GM23248 (cell line): ENCODE results near the gene TFRC. TPM values are rescaled to one million over a fixed set of nuclear protein-coding genes. Genes with fewer than 3 reads are reported as not detected.
"Not testable (repeated sequence)": the region's sequence is repeated elsewhere in the genome, so short reads cannot be mapped to it uniquely, and the experiment has no call there.

Experiments used
- DNase-seq: peaks from one replicate; pipeline ENCODE4 v3.0.0-alpha.2; 2015
- H2AFZ ChIP-seq: fragments of 200-600 bp; sonication (generic); 2 replicates; pipeline ENCODE4 v1.6.1; 2016; ENCODE audit warnings: antibody characterized with exemption
- H3F3A ChIP-seq: fragments of 200-600 bp; sonication (generic); 2 replicates; pipeline ENCODE4 v1.6.1; 2016; ENCODE audit warnings: mild to moderate bottlenecking, antibody characterized with exemption, mixed run types; ENCODE audit not compliant: insufficient read depth
- H3K27ac ChIP-seq: fragments of 200-600 bp; sonication (generic); 2 replicates; pipeline ENCODE4 v1.5.1; 2016; ENCODE audit warnings: mild to moderate bottlenecking
- H3K27me3 ChIP-seq: fragments of 200-600 bp; sonication (generic); replicated peaks from 2 replicates; pipeline ENCODE4 v1.6.1; 2016; ENCODE audit warnings: mild to moderate bottlenecking; ENCODE audit not compliant: insufficient read depth
- H3K36me3 ChIP-seq: fragments of 200-600 bp; sonication (generic); 2 replicates; pipeline ENCODE4 v1.6.1; 2016; ENCODE audit warnings: low read depth, mild to moderate bottlenecking
- H3K4me1 ChIP-seq: fragments of 200-600 bp; sonication (generic); 2 replicates; pipeline ENCODE4 v1.6.1; 2016; ENCODE audit warnings: mild to moderate bottlenecking; ENCODE audit not compliant: insufficient read depth
- H3K4me2 ChIP-seq: fragments of 200-600 bp; sonication (generic); one replicate; pipeline ENCODE4 v1.6.1; 2016; ENCODE audit warnings: mild to moderate bottlenecking; ENCODE audit not compliant: unreplicated experiment
- H3K4me3 ChIP-seq: fragments of 200-600 bp; sonication (generic); 2 replicates; pipeline ENCODE4 v1.5.1; 2016; ENCODE audit warnings: mild to moderate bottlenecking
- H3K79me2 ChIP-seq: fragments of 200-600 bp; sonication (generic); 2 replicates; pipeline ENCODE4 v1.6.1; 2016; ENCODE audit warnings: mild to moderate bottlenecking; ENCODE audit not compliant: insufficient read depth
- H3K9ac ChIP-seq: fragments of 200-600 bp; sonication (generic); 2 replicates; pipeline ENCODE4 v1.6.1; 2016; ENCODE audit warnings: mild to moderate bottlenecking
- H3K9me2 ChIP-seq: fragments of 200-600 bp; sonication (generic); 2 replicates; pipeline ENCODE4 v1.6.1; 2016; ENCODE audit warnings: mixed run types, mild to moderate bottlenecking, moderate library complexity; ENCODE audit not compliant: insufficient read depth
- H3K9me3 ChIP-seq: fragments of 200-600 bp; sonication (generic); one replicate; pipeline ENCODE4 v1.6.1; 2017; ENCODE audit warnings: low read depth
- H4K20me1 ChIP-seq: fragments of 200-600 bp; sonication (generic); 2 replicates; pipeline ENCODE4 v1.6.0; 2016; ENCODE audit not compliant: insufficient read depth
- EZH2 ChIP-seq: fragments of 200-600 bp; sonication (generic); IDR thresholded peaks from 2 replicates; pipeline ENCODE4 v1.6.1; 2018; ENCODE audit warnings: antibody characterized with exemption, mild to moderate bottlenecking; ENCODE audit not compliant: insufficient read depth, poor library complexity, severe bottlenecking
- EZH2phosphoT487 ChIP-seq: fragments of 200-600 bp; sonication (generic); IDR thresholded peaks from 2 replicates; pipeline ENCODE4 v1.6.1; 2018; ENCODE audit warnings: antibody characterized with exemption, moderate library complexity, mild to moderate bottlenecking, low read depth; ENCODE audit not compliant: insufficient read depth
- WGBS, 2 experiments: methylation state at CpG; one replicate each; pipeline ENCODE4 v1.1.6; 2015 to 2017; ENCODE audit warnings: low lambda C conversion rate in 2 of 2, low coverage in 1 of 2; ENCODE audit errors: missing lambda C conversion rate in 2 of 2; 5-methylcytosine and 5-hydroxymethylcytosine counted together
- in situ Hi-C: fragments of 300-500 bp; cut with MboI; formaldehyde crosslinking; loops from 2 replicates; pipeline ENCODE4 v1.15.0; 2020
- polyA plus RNA-seq: library from polyadenylated mRNA; unstranded; fragments of >200 nt; fragmentation: Nextera tagmentation; extraction: Ambion mirVana; gene quantifications from 2 replicates; pipeline ENCODE4 v1.2.1, GENCODE V29; 2016
- total RNA-seq: library from RNA; depleted of rRNA; stranded (reverse); fragments of >200 nt; shearing (Covaris generic); gene quantifications from 2 replicates; pipeline ENCODE4 v1.2.3, GENCODE V29; 2014

TFRC gene
- total and polyA plus RNA-seq, 2 experiments from 2014 or later, result 64.1 to 107 TPM

- Histone ChIP-seq H3K27ac (peak overlapping the region; percentile 43), H4K20me1 (no peaks in the 10 kb centered on the region), H3K9ac (no peak overlapping the region), H3K27me3 (no peaks in the 10 kb centered on the region), H3K9me2 (no peaks in the 10 kb centered on the region), H3K79me2 (no peaks in the 10 kb centered on the region), H3K4me2 (no peak overlapping the region), H3K36me3 (peaks cover 56% of the 10 kb centered on the region), H2AFZ (no peak overlapping the region), H3K9me3 (no peaks in the 10 kb centered on the region), H3K4me3 (no peak overlapping the region), H3F3A (peaks cover 8% of the 10 kb centered on the region; the same call in 1 of the 2 replicates), H3K4me1 (no peaks in the 10 kb centered on the region)
- in situ Hi-C loops, result loop anchor here (25.0 kb wide), 1 partner anchor 448 kb away; the partner anchor contains the start of genes RNF168 and SMCO1
- TF ChIP-seq EZH2 (no peak), EZH2phosphoT487 (no peak)
- no peak for DNase-seq
- 95 to 100% methylated on average over 1 of the region's 1 CpG for WGBS, 2 experiments
These were observed 17.9 kb downstream of the TFRC start for GRCh38 chr3:196063971-196064370.

GRCh38 chr3:196063456-196063855 lies 18.4 kb downstream of the TFRC start:
- peak overlapping the region; percentile 33 for H3K9ac ChIP-seq

GRCh38 chr3:196063049-196063448 lies 18.8 kb downstream of the TFRC start:
- Histone ChIP-seq H3K9ac (peak overlapping the region; percentile 33; the same call in 1 of the 2 replicates), H2AFZ (no peak overlapping the region), H3K27me3 (no peaks in the 10 kb centered on the region), H3K36me3 (peaks cover 58% of the 10 kb centered on the region), H3K4me1 (no peaks in the 10 kb centered on the region), H3F3A (peaks cover 8% of the 10 kb centered on the region; the same call in 1 of the 2 replicates), H4K20me1 (no peaks in the 10 kb centered on the region), H3K9me2 (no peaks in the 10 kb centered on the region), H3K4me3 (no peak overlapping the region), H3K9me3 (no peaks in the 10 kb centered on the region), H3K27ac (peak overlapping the region; percentile 43), H3K4me2 (no peak overlapping the region), H3K79me2 (no peaks in the 10 kb centered on the region)
- in situ Hi-C loops, result loop anchor here (25.0 kb wide), 1 partner anchor 449 kb away; the partner anchor contains the start of genes RNF168 and SMCO1
- TF ChIP-seq EZH2 (no peak), EZH2phosphoT487 (no peak)
- DNase-seq, result peak; percentile 23

More at GRCh38 chr3:196063456-196063855, 18.4 kb downstream of the TFRC start:
- Histone ChIP-seq H3K27ac (peak overlapping the region; percentile 43), H4K20me1 (no peaks in the 10 kb centered on the region), H3K4me2 (no peak overlapping the region), H3K36me3 (peaks cover 55% of the 10 kb centered on the region), H3F3A (peaks cover 8% of the 10 kb centered on the region; the same call in 1 of the 2 replicates), H3K9me2 (no peaks in the 10 kb centered on the region), H3K9me3 (no peaks in the 10 kb centered on the region), H3K4me3 (no peak overlapping the region), H2AFZ (no peak overlapping the region), H3K4me1 (no peaks in the 10 kb centered on the region), H3K79me2 (no peaks in the 10 kb centered on the region), H3K27me3 (no peaks in the 10 kb centered on the region)
- DNase-seq, result peak; percentile 29
- TF ChIP-seq EZH2 (no peak), EZH2phosphoT487 (no peak)
- in situ Hi-C loops, result loop anchor here (25.0 kb wide), 1 partner anchor 449 kb away; the partner anchor contains the start of genes RNF168 and SMCO1
- WGBS, 2 experiments, result 93 to 100% methylated on average over 6 of the region's 6 CpGs

- Histone ChIP-seq H3K4me2 (no peak overlapping the region), H3K27ac (no peak overlapping the region), H3K79me2 (no peaks in the 10 kb centered on the region), H3K4me1 (no peaks in the 10 kb centered on the region), H3K4me3 (no peak overlapping the region), H3K9me3 (no peaks in the 10 kb centered on the region), H3K36me3 (peaks cover 58% of the 10 kb centered on the region), H2AFZ (no peak overlapping the region), H3K9me2 (no peaks in the 10 kb centered on the region), H4K20me1 (no peaks in the 10 kb centered on the region), H3K9ac (no peak overlapping the region), H3K27me3 (no peaks in the 10 kb centered on the region), H3F3A (peaks cover 8% of the 10 kb centered on the region; the same call in 1 of the 2 replicates)
- no peak for DNase-seq
- TF ChIP-seq EZH2, result no peak
- TF ChIP-seq EZH2phosphoT487, result no peak
- in situ Hi-C loops, result loop anchor here (25.0 kb wide), 1 partner anchor 451 kb away; the partner anchor contains the start of genes RNF168 and SMCO1
- WGBS, 2 experiments, result 96 to 100% methylated on average over 1 of the region's 1 CpG
These were observed 21.1 kb downstream of the TFRC start for GRCh38 chr3:196060834-196061233.

- no peaks in the 10 kb centered on the region for H3K79me2 ChIP-seq
- no peak overlapping the region for H3K4me2 ChIP-seq
- in situ Hi-C loops, result loop anchor here (25.0 kb wide), 1 partner anchor 454 kb away; the partner anchor contains the start of genes RNF168 and SMCO1
- no peaks in the 10 kb centered on the region for H3K4me1 ChIP-seq
- H3K9me2 ChIP-seq, result no peaks in the 10 kb centered on the region
- no peak overlapping the region for H2AFZ ChIP-seq
- H3K4me3 ChIP-seq, result no peak overlapping the region
- no peaks in the 10 kb centered on the region for H3K27me3 ChIP-seq
- H4K20me1 ChIP-seq, result no peaks in the 10 kb centered on the region
- TF ChIP-seq EZH2 (no peak), EZH2phosphoT487 (no peak)
- no peak for DNase-seq
- H3K27ac ChIP-seq, result no peak overlapping the region
- H3K36me3 ChIP-seq, result peaks cover 68% of the 10 kb centered on the region
- H3F3A ChIP-seq, result no peaks in the 10 kb centered on the region
- 83 to 89% methylated on average over 3 of the region's 3 CpGs for WGBS, 2 experiments
- H3K9ac ChIP-seq, result no peak overlapping the region
- H3K9me3 ChIP-seq, result no peaks in the 10 kb centered on the region
These were observed 24.0 kb downstream of the TFRC start for GRCh38 chr3:196057760-196058331.

- peaks cover 68% of the 10 kb centered on the region for H3K36me3 ChIP-seq
- H3K9me2 ChIP-seq, H3K9me3 ChIP-seq, H3K79me2 ChIP-seq, H4K20me1 ChIP-seq, H3K4me3 ChIP-seq, H3K27ac ChIP-seq, H3K4me2 ChIP-seq, H3K9ac ChIP-seq, H3F3A ChIP-seq, DNase-seq, H3K4me1 ChIP-seq, H2AFZ ChIP-seq, H3K27me3 ChIP-seq: not testable (repeated sequence)
- in situ Hi-C loops, result loop anchor here (25.0 kb wide), 1 partner anchor 456 kb away; the partner anchor contains the start of genes RNF168 and SMCO1
- 92 to 96% methylated on average over 6 of the region's 6 CpGs for WGBS, 2 experiments
These were observed 25.5 kb downstream of the TFRC start for GRCh38 chr3:196056371-196056770.
